Renal cortex interstitium (tissue), 11 donors: Measurements from ENCODE around the gene ITSN2. TPM values are rescaled to one million over a fixed set of nuclear protein-coding genes. Genes with fewer than 3 reads are reported as not detected.
"Not testable (repeated sequence)": the region's sequence is repeated elsewhere in the genome, so short reads cannot be mapped to it uniquely, and the experiment has no call there.

Experiments
- DNase-seq, 11 donors: peaks; one replicate each; pipeline ENCODE4 v3.0.0-alpha.2; 2013; ENCODE audit warnings: low read depth in 9 of 11, low spot score in 4 of 11; ENCODE audit errors: extremely low read depth in 1 of 11
- polyA plus RNA-seq, 3 donors: library from polyadenylated mRNA; unstranded; fragments of 120-200 nt; gene quantifications; one replicate each; pipeline ENCODE4 v1.2.1, GENCODE V29; 2013; ENCODE audit not compliant: insufficient read length in 3 of 3

ITSN2 gene
- polyA plus RNA-seq, 3 donors: 23.5 to 31.2 (median 25.1) TPM

GRCh38 chr2:24343225-24343882 is 17.0 kb downstream of the ITSN2 start:
- no peak for DNase-seq

DNA sequence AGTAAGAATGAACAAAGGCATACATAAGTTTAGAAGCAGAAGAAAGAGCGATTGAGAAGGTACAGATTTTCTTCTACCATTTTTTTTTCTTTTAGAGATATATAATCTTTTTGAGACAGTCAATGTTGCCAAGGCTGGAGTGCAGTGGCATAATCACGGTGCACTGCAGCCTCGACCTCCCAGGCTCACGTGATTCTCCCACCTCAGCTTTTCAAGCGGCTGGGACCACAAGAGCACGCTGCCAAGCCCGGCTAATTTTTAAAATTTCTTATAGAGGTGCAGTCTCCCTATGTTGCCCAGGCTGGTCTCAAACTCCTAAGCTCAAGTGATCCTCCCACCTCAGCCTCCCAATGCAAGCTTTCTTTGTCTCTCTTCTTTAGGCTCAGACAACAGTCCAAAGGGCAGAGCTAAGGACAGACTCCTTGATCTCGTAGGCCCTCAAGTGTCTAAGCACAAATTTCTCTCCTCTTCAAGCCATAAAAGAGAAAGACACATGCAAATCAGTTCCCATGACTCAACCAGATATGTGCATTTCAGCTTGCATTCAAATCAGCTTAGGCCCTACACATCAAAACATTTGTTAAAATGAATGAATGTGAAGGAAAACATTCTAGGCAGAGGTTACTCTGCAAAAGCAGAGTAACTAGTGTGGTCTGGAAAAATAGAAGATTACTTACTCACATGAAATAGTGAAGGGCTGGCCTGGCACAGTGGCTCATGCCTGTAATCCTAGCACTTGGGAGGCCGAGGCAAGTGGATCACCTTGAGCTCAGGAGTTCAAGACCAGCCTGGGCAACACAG is 18.0 kb downstream of the ITSN2 start:
- DNase-seq: no peak

- DNase-seq: no peak
Measured at GRCh38 chr2:24339856-24340262, 20.5 kb downstream of the ITSN2 start.

GRCh38 chr2:24339098-24339497 is 21.2 kb downstream of the ITSN2 start:
- not testable (repeated sequence) for DNase-seq

GRCh38 chr2:24337890-24338289 is 22.4 kb downstream of the ITSN2 start:
- DNase-seq: no peak

DNA sequence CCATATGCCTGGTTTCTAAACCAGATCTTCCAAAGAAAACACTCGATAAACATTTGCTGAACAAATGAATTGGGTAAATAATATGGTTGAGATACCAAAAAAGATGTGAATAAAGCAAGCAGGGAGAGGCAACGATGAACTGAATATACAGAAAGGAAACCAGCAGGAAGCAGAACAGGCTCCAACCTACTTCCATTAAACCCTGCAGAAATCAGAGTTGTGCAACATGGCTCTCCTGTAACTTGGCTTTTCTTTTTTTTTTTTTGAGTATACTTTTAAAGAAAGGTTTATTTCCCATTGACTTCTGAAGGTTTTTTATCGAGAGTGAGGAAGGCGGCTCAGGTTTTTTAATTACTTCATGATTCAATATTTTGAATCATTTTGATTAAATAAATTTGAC is 23.5 kb downstream of the ITSN2 start:
- DNase-seq: no peak

DNA sequence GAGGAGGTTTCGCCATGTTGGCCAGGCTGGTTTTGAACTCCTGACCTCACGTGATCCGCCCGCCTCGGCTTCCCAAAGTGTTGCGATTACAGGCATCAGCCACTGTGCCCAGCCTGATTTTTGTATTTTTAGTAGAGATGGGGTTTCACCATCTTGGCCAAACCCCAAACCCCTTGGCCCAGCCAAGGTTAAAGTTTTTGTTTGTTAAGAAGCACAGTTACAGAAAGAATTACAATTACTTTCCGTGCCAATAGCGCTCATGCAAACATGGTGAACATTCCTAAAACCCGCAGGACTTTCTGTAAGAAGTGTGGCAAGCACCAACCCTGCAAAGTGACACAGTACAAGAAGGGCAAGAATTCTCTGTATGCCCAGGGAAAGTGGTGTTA is 26.1 kb downstream of the ITSN2 start:
- no peak for DNase-seq

DNA sequence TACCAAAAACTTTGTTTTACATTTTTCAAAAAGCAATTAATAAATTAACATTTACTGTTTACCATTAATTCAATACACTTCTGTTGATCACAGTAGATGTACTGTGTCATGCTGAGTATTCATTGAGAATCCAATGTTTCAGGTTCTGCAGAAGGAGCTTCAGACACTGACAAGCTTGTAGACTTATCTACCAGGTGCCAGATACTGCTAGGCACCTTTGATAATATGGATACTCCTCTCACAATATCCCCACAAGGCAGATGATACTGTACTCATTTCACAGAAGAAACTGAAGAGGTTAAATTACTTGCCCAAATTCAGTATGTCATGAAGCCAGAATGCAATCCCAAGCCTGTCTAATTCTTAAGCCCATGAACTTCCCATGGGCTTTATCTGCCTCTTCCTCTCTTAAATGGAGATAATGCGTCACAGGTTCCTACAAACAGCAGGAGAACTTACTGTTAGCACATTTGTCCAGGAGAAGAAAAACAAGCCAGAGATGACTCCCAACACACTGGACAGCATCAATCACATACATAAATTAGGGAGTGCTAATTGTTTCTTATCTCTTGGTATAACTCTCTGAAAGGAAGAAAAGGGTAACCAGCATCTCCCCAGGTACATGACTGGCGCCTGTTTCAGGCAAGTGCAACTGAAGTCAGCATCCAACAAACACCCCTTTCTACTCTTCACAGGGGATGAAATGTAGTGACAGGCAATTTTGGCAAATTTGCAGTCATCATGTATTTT is 27.4 kb downstream of the ITSN2 start:
- no peak for DNase-seq

DNA sequence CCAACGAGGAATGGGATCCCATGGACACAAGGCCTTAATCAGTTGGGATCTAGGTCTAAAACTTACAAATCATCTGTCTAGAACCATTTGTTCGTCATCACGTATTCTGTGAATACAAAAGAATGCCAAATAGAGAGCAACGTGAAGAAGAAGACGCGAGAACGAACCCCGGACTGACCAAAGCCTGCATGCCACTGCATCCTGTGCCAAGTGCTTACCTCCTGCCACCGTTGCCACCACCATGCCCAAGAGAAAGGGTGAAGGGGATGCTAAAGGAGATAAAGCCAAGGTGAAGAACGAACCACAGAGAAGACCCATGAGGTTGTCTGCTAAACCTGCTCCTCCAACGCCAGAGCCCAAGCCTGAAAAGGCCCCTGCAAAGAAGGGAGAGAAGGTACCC is 30.2 kb downstream of the ITSN2 start:
- DNase-seq: no peak

- DNase-seq: no peak
Measured at GRCh38 chr2:24329700-24330099, 30.6 kb downstream of the ITSN2 start.

DNA sequence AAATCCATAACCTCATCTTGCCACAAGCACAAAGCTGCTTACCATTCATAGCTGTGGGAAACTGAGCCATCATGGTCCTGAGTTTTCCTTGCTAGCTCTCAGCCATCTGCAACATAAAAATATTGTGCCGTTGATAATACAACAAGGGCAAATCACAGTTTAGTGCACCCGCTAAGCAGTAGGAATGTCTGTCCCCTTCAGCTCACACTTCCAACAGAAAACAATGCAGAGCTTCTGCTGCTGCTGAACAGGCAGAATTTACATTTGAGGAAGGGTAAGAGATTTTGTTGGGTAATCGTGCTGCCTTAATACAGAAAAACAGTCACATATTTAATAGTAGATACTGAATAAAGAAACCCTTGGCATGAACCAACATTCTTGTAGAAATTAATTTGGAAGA is 32.3 kb downstream of the ITSN2 start:
- DNase-seq: no peak

- DNase-seq: peak in 1 of 11 donors; percentile 9
Measured at GRCh38 chr2:24317491-24317920, 42.8 kb downstream of the ITSN2 start.

DNA sequence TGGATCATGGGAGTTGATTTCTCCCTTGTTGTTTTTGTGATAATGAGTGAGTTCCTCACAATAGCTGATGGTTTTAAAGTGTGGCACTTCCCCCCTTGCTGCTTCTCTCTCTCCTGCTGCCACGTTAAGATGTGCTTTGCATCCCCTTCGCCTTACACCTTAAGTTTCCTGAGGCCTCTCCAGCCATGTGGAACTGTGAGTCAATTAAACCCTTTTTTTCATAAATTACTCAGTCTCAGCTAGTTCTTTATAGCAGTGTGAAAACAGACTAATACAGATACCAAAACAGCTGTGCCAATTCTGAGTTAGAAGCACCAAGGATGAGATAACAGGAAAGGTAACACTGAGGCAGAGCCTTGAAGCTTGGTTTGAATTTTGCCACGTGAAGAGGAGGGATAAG is 44.7 kb downstream of the ITSN2 start:
- DNase-seq: no peak

DNA sequence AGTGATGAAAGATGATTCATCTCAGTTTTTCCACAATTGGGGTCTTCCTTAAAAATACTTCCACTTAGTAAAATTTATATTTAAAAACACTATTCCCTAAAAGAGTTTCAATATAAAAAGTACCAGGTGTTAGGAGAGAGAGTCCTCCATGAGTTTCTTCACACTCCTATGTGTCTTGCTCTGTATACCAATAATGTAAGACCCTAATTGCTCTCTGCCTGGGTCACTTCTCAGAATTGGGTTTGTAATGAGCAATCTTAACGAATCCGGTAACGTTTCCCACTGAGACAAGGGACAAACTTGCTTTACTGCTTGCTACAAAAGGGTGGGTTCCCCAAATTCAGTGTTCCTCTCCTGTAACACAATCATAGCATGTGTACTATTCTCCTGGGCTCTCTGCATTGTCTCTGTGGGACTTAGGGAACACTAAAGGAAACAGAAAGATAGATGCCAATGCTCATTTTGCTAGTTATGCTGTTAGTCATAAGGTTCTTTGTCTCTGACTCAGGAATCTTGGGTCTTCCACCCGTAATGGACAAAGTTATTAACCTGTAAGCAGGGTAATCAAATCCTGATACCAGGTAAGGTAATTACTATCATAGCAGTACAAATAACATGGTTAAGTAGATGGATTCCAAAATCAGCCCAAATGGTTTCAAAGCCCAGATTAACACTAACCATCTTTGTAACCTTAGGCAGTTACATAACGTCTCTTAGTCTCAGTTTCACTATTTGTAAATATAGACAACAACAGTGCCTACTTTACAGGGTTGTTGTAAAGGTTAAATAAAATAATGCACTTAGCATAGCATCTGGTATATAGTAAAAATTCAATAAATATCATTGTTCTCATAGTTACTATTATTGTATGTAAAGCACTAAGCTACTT is 46.3 kb downstream of the ITSN2 start:
- DNase-seq: no peak

- DNase-seq: no peak
Measured at GRCh38 chr2:24307961-24308360, 52.4 kb downstream of the ITSN2 start.

GRCh38 chr2:24304631-24305030 is 55.7 kb downstream of the ITSN2 start:
- no peak for DNase-seq

DNA sequence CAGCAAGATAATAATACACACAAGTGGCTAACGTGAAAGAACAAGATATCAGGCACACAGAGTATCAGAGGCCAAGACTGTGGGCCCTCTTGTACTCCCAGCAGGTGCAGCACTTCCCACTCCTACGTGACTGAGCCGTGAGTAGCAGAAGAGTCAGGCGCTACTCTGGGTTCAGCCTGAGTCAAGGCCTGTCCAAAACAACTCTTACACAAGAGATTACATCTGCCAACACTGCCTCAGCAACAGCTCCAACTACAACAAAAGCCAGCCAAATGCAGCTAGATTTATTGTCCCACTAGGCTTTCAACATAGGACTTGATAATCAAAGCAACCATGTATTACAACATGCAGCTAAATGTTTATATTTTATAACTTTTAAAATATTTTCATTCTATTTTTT is 56.2 kb downstream of the ITSN2 start:
- DNase-seq: peak in 8 of 11 donors; percentile 7 to 27 (median 14)

GRCh38 chr2:24301599-24301998 is 58.7 kb downstream of the ITSN2 start:
- no peak for DNase-seq

DNA sequence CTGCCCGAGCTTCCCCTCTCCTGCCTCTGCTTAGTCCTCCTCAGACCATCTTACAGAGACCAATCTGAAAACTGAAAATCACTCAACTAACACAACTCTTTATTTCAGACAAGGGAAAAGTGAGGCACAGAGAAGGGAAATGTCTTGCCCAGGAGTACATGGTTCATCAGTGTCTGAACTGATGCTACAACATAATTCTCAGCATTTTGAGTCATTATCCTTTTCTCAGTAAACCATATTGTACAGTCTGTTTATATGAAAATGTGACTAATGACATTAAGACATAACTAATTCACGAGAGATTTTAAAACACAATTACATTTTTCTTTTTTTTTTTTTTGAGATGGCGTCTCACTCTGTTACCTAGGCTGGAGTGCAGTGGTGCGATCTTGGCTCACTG is 62.7 kb downstream of the ITSN2 start:
- DNase-seq: no peak
